ENCODE results near the gene C1orf174.

Gene C1orf174

GRCh38 chr1:3904006-3904842, 4.2 kb upstream of the C1orf174 start:
- in situ Hi-C loops (cut with HindIII; ENCODE audit: low pct_unique_long_range_greater_than_20kb, low sequenced_read_pairs) = no loop called here
- TF ChIP-seq JUND (IDR thresholded peaks at IDR 0.05; ENCODE audit: low read depth) = no peak
- DNase-seq (ENCODE audit: low read depth in 1 of 2, low spot score in 1 of 2) = no peak

GRCh38 chr1:3903141-3904005, 3.3 kb upstream of the C1orf174 start:
- DNase-seq (ENCODE audit: low read depth in 1 of 2, low spot score in 1 of 2) = no peak
- TF ChIP-seq JUND (IDR thresholded peaks at IDR 0.05; ENCODE audit: low read depth) = no peak
- in situ Hi-C loops (cut with HindIII; ENCODE audit: low pct_unique_long_range_greater_than_20kb, low sequenced_read_pairs) = no loop called here

GRCh38 chr1:3902571-3903091, 2.6 kb upstream of the C1orf174 start:
- in situ Hi-C loops (cut with HindIII; ENCODE audit: low pct_unique_long_range_greater_than_20kb, low sequenced_read_pairs) = no loop called here
- TF ChIP-seq JUND (IDR thresholded peaks at IDR 0.05; ENCODE audit: low read depth) = no peak
- DNase-seq (ENCODE audit: low read depth in 1 of 2, low spot score in 1 of 2) = no peak

GRCh38 chr1:3902111-3902511, 2.0 kb upstream of the C1orf174 start:
- in situ Hi-C loops (cut with HindIII; ENCODE audit: low pct_unique_long_range_greater_than_20kb, low sequenced_read_pairs) = no loop called here
- TF ChIP-seq JUND (IDR thresholded peaks at IDR 0.05; ENCODE audit: low read depth) = no peak
- DNase-seq (ENCODE audit: low read depth in 1 of 2, low spot score in 1 of 2) = no peak

- TF ChIP-seq JUND (IDR thresholded peaks at IDR 0.05; ENCODE audit: low read depth) = no peak
- in situ Hi-C loops (cut with HindIII; ENCODE audit: low pct_unique_long_range_greater_than_20kb, low sequenced_read_pairs) = no loop called here
- DNase-seq (ENCODE audit: low read depth in 1 of 2, low spot score in 1 of 2) = peak; percentile 84 to 95
Measured at GRCh38 chr1:3900969-3901529, 977 bp upstream of the C1orf174 start.

- no peak for TF ChIP-seq JUND (IDR thresholded peaks at IDR 0.05; ENCODE audit: low read depth)
- no peak for DNase-seq (ENCODE audit: low read depth in 1 of 2, low spot score in 1 of 2)
- in situ Hi-C loops (cut with HindIII; ENCODE audit: low pct_unique_long_range_greater_than_20kb, low sequenced_read_pairs) = no loop called here
Measured at GRCh38 chr1:3899754-3900149, 320 bp downstream of the C1orf174 start.

- DNase-seq (ENCODE audit: low read depth in 1 of 2, low spot score in 1 of 2) = no peak
- TF ChIP-seq JUND (IDR thresholded peaks at IDR 0.05; ENCODE audit: low read depth) = no peak
- in situ Hi-C loops (cut with HindIII; ENCODE audit: low pct_unique_long_range_greater_than_20kb, low sequenced_read_pairs) = no loop called here
Measured at GRCh38 chr1:3898994-3899753, 898 bp downstream of the C1orf174 start.

GRCh38 chr1:3898475-3898735, 1.7 kb downstream of the C1orf174 start:
- DNase-seq (ENCODE audit: low read depth in 1 of 2, low spot score in 1 of 2) = no peak
- no peak for TF ChIP-seq JUND (IDR thresholded peaks at IDR 0.05; ENCODE audit: low read depth)
- in situ Hi-C loops (cut with HindIII; ENCODE audit: low pct_unique_long_range_greater_than_20kb, low sequenced_read_pairs) = no loop called here

- peak in 1 of 2 experiments; percentile 82 for DNase-seq (ENCODE audit: low read depth in 1 of 2, low spot score in 1 of 2)
- TF ChIP-seq JUND (IDR thresholded peaks at IDR 0.05; ENCODE audit: low read depth) = no peak
- in situ Hi-C loops (cut with HindIII; ENCODE audit: low pct_unique_long_range_greater_than_20kb, low sequenced_read_pairs) = no loop called here
Measured at GRCh38 chr1:3896396-3897000, 3.6 kb downstream of the C1orf174 start.

- in situ Hi-C loops (cut with HindIII; ENCODE audit: low pct_unique_long_range_greater_than_20kb, low sequenced_read_pairs) = no loop called here
- no peak for TF ChIP-seq JUND (IDR thresholded peaks at IDR 0.05; ENCODE audit: low read depth)
- DNase-seq (ENCODE audit: low read depth in 1 of 2, low spot score in 1 of 2) = no peak
Measured at GRCh38 chr1:3895951-3896325, 4.1 kb downstream of the C1orf174 start.

GRCh38 chr1:3895279-3895950, 4.7 kb downstream of the C1orf174 start:
- no peak for DNase-seq (ENCODE audit: low read depth in 1 of 2, low spot score in 1 of 2)
- in situ Hi-C loops (cut with HindIII; ENCODE audit: low pct_unique_long_range_greater_than_20kb, low sequenced_read_pairs) = no loop called here
- no peak for TF ChIP-seq JUND (IDR thresholded peaks at IDR 0.05; ENCODE audit: low read depth)

Measured in T47D (cell line).